Skeletal muscle tissue (tissue), 4 donors: ENCODE data around the gene COL23A1. TPM values are rescaled to one million over a fixed set of nuclear protein-coding genes. Genes with fewer than 3 reads are reported as not detected.

Experiments used
- H3K27ac ChIP-seq: one replicate; pipeline ENCODE4 v1.7.0; 2013; ENCODE audit warnings: mild to moderate bottlenecking, low read depth, low read length, inconsistent platforms
- H3K27me3 ChIP-seq, 3 donors: one replicate each; pipeline ENCODE4 v1.7.0; 2013; ENCODE audit warnings: low read length in 3 of 3; ENCODE audit not compliant: control insufficient read depth in 3 of 3, insufficient read depth in 3 of 3
- H3K36me3 ChIP-seq, 3 donors: one replicate each; pipeline ENCODE4 v1.7.0; 2013; ENCODE audit warnings: low read length in 3 of 3; ENCODE audit not compliant: control insufficient read depth in 3 of 3, insufficient read depth in 3 of 3
- H3K4me1 ChIP-seq, 3 donors: one replicate each; pipeline ENCODE4 v1.7.0; 2013; ENCODE audit warnings: low read length in 3 of 3, mild to moderate bottlenecking in 3 of 3; ENCODE audit not compliant: control insufficient read depth in 3 of 3, insufficient read depth in 3 of 3
- H3K4me3 ChIP-seq, 3 donors: one replicate each; pipeline ENCODE4 v1.7.0; 2013; ENCODE audit warnings: low read length in 3 of 3
- H3K9ac ChIP-seq, 3 donors: one replicate each; pipeline ENCODE4 v1.7.0; 2013; ENCODE audit warnings: low read length in 3 of 3, mild to moderate bottlenecking in 3 of 3, moderate library complexity in 2 of 3, low read depth in 1 of 3
- H3K9me3 ChIP-seq, 3 donors: one replicate each; pipeline ENCODE4 v1.7.0; 2013; ENCODE audit warnings: low read length in 3 of 3; ENCODE audit not compliant: control insufficient read depth in 3 of 3
- total RNA-seq: library from RNA; depleted of rRNA; stranded (reverse); fragments of >200 nt; gene quantifications from one replicate; pipeline ENCODE4 v1.2.3, GENCODE V29; 2014
- donor health status: Osteomylitis.

The COL23A1 gene
- total RNA-seq, 1 donor from 2014 or later, result 0.52 TPM

DNA sequence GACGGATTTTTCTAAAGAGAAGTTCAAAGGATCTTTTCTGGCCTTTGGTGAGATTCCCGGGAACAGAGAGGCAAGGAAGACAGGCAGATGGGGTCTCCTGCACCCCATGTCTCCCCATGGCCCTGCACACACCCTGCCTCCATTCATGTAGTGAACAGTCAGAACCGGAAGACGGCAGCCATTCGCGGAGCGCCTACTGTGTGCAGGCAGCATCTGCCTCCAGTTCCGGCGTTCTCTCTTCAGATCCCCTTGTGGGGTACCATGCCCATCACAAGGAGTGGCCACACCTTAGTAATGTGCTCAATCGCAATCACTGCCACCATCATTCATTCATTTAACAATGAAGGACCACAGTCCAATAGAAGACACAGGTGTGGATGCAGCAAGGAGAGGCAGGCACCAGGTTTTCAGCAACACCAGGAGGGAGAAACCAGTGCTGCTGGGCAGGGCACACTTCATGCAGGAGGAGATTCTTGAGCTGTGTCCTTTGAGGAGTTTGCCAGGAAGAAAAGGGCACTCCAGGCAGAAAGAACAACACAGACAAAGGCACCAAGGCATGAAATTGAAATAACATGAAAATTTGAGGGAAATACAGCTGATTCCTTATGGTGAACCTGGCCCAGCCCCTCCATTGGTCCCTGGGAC is 186.1 kb downstream of the COL23A1 start:
- no peak overlapping the region for H3K27ac ChIP-seq
- no peaks in the 10 kb centered on the region for H3K4me1 ChIP-seq

DNA sequence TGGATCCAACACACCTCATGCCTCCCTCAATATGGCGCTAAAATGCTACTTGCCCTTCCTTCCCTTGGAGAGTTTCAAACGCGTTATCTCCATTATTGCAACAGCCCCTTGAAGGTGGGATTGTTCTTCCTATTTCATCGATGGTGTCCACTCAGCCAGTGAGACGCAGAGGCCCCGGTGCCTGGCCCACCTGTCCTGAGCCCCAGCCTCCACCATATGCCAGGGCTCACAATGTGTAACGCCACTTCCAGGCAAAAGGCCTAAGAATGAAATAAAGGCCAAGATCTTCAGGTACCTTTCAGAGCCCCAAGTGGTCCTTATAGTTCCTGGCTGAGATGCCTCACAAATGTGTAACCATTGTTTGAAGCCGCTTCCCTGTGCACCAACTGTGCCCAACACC is 186.8 kb downstream of the COL23A1 start:
- no peaks in the 10 kb centered on the region for H3K36me3 ChIP-seq

More for the DNA sequence above, 186.1 kb downstream of the COL23A1 start:
- Histone ChIP-seq H3K27me3 (peaks cover 0 to 9% (median 0%) of the 10 kb centered on the region in 3 donors), H3K9ac (no peak overlapping the region), H3K9me3 (no peaks in the 10 kb centered on the region), H3K4me3 (no peak overlapping the region), H3K36me3 (no peaks in the 10 kb centered on the region)

DNA sequence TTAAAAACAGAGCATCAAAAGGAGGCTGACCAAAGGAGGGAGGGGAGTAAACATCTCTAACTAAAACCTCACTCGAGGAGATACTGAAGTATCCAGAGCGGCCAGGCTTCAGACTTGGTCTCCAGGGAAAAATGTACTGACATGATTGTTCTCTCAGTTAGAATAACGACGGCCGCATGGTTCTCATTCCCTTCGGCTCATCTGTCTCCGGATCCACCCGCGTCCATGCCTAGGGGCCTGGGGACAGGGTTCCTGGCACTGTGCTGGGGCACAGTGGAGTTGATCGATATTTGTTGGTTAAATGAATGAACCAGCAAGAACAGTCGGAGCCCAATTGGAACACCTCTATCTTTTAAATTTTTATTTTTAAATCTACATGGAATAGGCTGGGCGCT is 190.5 kb downstream of the COL23A1 start:
- Histone ChIP-seq H3K36me3 (no peaks in the 10 kb centered on the region), H3K27me3 (peaks cover 0 to 14% (median 0%) of the 10 kb centered on the region in 3 donors), H3K9me3 (no peaks in the 10 kb centered on the region), H3K4me1 (peaks cover 7 to 9% (median 7%) of the 10 kb centered on the region in 3 donors), H3K27ac (no peak overlapping the region), H3K9ac (no peak overlapping the region), H3K4me3 (no peak overlapping the region)

More for the DNA sequence above, 186.8 kb downstream of the COL23A1 start:
- H3K9me3 ChIP-seq, result no peaks in the 10 kb centered on the region
- peaks cover 0 to 14% (median 0%) of the 10 kb centered on the region in 3 donors for H3K27me3 ChIP-seq
- H3K27ac ChIP-seq, result no peak overlapping the region
- H3K9ac ChIP-seq, result no peak overlapping the region
- no peaks in the 10 kb centered on the region for H3K4me1 ChIP-seq
- no peak overlapping the region for H3K4me3 ChIP-seq

DNA sequence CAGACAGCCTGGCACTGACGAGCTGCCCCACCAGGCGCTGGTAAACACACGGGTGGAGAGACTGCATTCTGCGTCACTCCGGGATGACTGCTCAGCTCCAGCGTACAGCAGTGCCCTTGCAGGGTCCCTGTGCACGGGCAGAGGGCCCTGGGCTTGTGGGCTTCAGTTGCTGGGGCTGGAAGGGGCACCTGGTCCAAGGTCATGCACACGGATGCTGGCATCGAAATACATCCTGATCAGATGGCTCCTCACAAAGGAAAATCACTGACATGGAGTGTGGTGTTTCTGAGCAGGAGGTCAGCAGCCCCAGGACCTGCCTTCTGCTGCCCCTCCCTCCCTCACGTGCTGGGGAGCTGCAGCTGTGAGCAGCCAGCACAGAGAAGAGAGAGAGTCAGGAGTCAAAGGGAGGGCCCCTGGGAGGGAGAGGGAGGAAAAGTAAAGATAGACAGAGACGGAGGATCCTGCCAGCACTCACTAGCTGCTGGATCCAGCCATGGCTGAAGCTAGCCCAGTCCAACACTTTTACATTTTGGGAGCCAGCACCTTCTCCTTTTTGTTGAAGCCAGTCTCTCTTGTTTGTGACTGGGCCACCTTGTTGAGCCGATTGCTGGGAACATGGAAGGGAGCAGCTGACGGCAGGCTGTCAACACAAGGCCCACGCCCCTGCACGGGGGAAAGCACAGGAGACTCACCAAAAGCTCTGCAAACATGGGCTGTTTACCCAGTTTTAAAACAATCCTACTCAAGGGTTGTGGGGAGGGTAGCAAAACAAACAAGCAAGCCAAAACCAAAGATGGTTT is 191.1 kb downstream of the COL23A1 start:
- no peak overlapping the region for H3K9ac ChIP-seq
- H3K4me1 ChIP-seq, result peaks cover 13 to 15% (median 13%) of the 10 kb centered on the region in 3 donors
- H3K27me3 ChIP-seq, result peaks cover 0 to 14% (median 0%) of the 10 kb centered on the region in 3 donors
- no peaks in the 10 kb centered on the region for H3K36me3 ChIP-seq
- no peak overlapping the region for H3K4me3 ChIP-seq
- H3K9me3 ChIP-seq, result no peaks in the 10 kb centered on the region
- H3K27ac ChIP-seq, result no peak overlapping the region

DNA sequence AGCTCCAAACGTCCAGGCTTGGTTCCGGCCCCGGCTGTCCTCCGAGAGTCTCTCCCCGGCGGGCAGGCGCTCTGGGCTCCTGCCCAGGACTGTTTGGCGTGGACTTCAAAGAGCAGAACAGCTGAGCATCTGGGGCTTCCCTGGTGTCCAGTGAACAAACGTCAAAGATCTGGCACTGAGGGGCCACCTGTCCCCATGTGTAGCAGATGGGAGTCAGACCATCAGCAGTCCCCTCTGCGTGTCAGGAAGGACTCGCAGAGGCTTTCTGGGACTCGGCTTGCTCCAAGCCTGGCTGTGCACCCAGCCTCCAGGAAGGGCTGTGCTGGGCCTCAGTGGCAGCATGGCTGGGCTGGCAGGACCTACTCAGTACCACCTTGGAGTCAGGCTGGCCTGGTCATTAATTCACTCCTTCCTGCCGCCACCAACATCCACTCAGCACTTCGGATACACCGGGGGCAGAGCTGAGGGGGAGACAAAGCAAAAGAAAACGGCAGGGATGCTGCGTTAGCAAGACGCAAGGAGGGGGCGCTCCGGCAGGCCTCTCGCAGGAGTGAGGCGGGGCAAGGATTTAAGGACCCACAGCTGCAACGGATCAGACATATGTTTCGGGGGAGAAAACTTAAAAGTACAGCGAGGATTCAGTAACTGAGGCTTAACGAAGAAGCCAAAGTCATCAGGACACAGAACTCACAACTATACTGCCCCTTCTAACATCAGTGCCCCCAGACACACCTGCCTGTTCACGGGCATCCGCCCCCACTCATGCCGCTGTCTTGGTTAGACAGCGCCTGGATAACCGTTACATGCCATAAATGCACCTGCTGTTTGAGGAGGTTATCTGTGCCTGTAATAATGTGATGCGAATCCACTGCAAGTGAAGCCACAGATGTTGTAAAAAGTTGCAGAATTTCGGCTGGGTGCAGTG is 193.1 kb downstream of the COL23A1 start:
- Histone ChIP-seq H3K9ac (peak overlapping the region in 1 of 3 donors; percentile 16), H3K4me1 (peaks cover 15 to 25% (median 17%) of the 10 kb centered on the region in 3 donors), H3K4me3 (peak overlapping the region in 1 of 3 donors; percentile 32), H3K27me3 (peaks cover 0 to 21% (median 5%) of the 10 kb centered on the region in 3 donors), H3K27ac (peak overlapping the region; percentile 40), H3K9me3 (no peaks in the 10 kb centered on the region), H3K36me3 (no peaks in the 10 kb centered on the region)

DNA sequence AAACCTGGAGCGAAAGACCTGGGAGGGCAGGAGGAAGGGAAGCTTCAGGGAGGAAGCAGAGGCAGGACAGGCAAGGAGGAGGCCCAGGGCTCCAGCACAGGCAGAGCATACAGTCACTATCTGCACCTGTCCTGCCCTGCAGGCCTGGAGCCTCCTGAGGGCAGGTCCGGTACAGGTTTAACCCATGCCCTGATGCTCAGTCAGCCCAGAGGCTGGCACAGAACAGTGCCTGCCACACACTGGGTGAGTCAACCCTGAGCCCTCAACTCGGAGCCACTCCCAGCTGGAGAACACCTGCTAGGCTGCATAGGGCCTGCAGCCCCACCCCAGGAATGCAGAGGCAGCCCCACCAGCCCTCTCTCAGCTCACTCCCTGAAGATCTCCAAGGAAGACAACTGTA is 196.1 kb downstream of the COL23A1 start:
- Histone ChIP-seq H3K36me3 (no peaks in the 10 kb centered on the region), H3K9me3 (no peaks in the 10 kb centered on the region), H3K27me3 (peaks cover 0 to 19% (median 5%) of the 10 kb centered on the region in 3 donors), H3K9ac (no peak overlapping the region), H3K4me1 (peaks cover 22 to 31% (median 30%) of the 10 kb centered on the region in 3 donors), H3K27ac (no peak overlapping the region), H3K4me3 (no peak overlapping the region)

DNA sequence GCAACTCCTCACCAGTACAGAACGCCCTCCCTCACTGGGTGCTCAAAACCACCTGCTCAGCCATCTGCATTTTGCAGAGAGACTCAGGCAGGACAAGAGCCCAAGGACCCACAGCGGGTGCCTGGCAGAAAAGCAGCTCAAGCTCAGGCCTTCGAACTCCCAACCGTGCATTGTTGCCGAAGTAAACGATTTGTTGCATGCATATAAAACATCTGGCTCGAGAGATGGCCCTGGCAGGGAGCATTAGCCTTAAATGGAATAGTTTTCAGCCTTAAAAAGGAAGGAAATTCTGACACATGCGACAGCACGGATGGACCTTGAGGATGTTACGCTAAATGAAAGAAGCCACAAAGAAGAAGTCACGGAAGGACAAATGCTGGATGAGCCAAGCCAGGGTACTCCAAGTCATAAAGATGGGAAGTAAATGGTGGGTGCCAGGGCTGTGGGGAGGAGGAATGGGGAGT is 197.2 kb downstream of the COL23A1 start:
- H3K9me3 ChIP-seq, result no peaks in the 10 kb centered on the region
- H3K4me3 ChIP-seq, result no peak overlapping the region
- H3K27ac ChIP-seq, result no peak overlapping the region
- no peaks in the 10 kb centered on the region for H3K36me3 ChIP-seq
- peaks cover 0 to 17% (median 5%) of the 10 kb centered on the region in 3 donors for H3K27me3 ChIP-seq
- peaks cover 22 to 31% (median 30%) of the 10 kb centered on the region in 3 donors for H3K4me1 ChIP-seq
- H3K9ac ChIP-seq, result no peak overlapping the region

DNA sequence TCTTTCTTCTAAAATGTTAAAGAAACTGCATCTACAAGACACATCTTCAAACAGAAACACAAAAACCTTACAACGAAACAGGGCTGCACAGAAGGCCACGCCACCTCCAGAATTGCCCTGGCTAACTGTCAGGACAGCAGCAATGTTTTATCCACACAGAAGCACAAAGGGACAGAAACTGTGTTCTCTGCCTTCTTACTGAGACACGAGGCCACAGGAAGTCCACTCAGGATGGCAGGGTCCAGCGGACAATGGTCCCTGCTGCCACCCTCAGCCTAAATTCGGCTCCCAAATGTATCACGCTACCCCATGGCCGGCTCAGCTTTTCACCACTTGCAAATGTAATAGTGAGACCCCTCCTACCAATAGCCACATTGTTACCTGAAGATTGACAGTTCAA is 197.8 kb downstream of the COL23A1 start:
- Histone ChIP-seq H3K36me3 (no peaks in the 10 kb centered on the region), H3K4me3 (no peak overlapping the region), H3K27me3 (peaks cover 3 to 17% (median 5%) of the 10 kb centered on the region in 3 donors), H3K27ac (no peak overlapping the region), H3K4me1 (peaks cover 22 to 29% (median 29%) of the 10 kb centered on the region in 3 donors), H3K9ac (no peak overlapping the region), H3K9me3 (no peaks in the 10 kb centered on the region)

DNA sequence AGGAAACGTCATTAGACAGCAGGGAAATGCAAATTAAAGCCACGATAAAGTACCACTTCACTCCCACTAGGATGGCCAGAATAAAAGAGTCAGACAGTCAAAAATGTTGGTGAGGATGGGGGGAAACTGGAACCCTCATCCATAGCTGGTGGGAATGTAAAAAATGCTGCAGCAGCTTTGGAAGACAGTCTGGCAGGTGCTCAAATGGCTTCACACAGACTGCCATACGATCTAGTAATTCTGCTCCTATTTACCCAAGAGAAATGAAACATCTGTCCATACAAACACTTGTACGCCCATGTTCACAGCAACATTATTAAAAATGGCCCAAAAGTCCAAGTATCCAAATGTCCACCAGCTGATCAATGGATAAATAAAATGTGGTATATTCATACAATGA is 198.7 kb downstream of the COL23A1 start:
- Histone ChIP-seq H3K36me3 (no peaks in the 10 kb centered on the region), H3K27ac (no peak overlapping the region), H3K4me3 (no peak overlapping the region), H3K27me3 (peaks cover 5 to 24% (median 7%) of the 10 kb centered on the region in 3 donors), H3K4me1 (peaks cover 15 to 24% (median 22%) of the 10 kb centered on the region in 3 donors), H3K9me3 (no peaks in the 10 kb centered on the region), H3K9ac (no peak overlapping the region)
